Cardiac muscle cell (in vitro differentiated cells and primary cell): ENCODE measurements around the gene PELI2. TPM values are rescaled to one million over a fixed set of nuclear protein-coding genes. Genes with fewer than 3 reads are reported as not detected.

Experiments used
- DNase-seq, 2 donors: peaks; one replicate each; pipeline versions ENCODE4 v3.0.0 to v3.0.0-alpha.2; 2010 to 2017; ENCODE audit warnings: low read depth in 1 of 2, low spot score in 1 of 2
- H3K27ac ChIP-seq: fragments of 200-600 bp; sonication (generic); 2 replicates; pipeline ENCODE4 v1.5.1; 2016
- H3K27me3 ChIP-seq: fragments of 200-600 bp; sonication (generic); 2 replicates; pipeline ENCODE4 v1.6.0; 2016; ENCODE audit warnings: control low read depth
- H3K36me3 ChIP-seq: fragments of 200-600 bp; sonication (generic); 2 replicates; pipeline ENCODE4 v1.5.1; 2016; ENCODE audit warnings: control low read depth
- H3K4me1 ChIP-seq: fragments of 200-600 bp; sonication (generic); 2 replicates; pipeline ENCODE4 v1.8.1; 2017; ENCODE audit warnings: low read depth, mild to moderate bottlenecking, mixed run types
- H3K4me3 ChIP-seq: fragments of 200-600 bp; sonication (generic); 2 replicates; pipeline ENCODE4 v1.5.1; 2016; ENCODE audit warnings: mild to moderate bottlenecking
- H3K9me3 ChIP-seq: fragments of 200-600 bp; sonication (generic); 2 replicates; pipeline ENCODE4 v1.5.1; 2017; ENCODE audit warnings: low read depth, mild to moderate bottlenecking, control low read depth
- polyA plus RNA-seq: library from polyadenylated mRNA; unstranded; fragments of >200 nt; fragmentation: Nextera tagmentation; extraction: Ambion mirVana; gene quantifications from 2 replicates; pipeline ENCODE4 v1.2.1, GENCODE V29; 2016
- total RNA-seq: library from RNA; depleted of rRNA; stranded (reverse); fragments of >200 nt; gene quantifications from 2 replicates; pipeline ENCODE4 v1.2.3, GENCODE V29; 2016
- TF ChIP-seq, protein P1 (sequence below): IDR thresholded peaks from 2 replicates; pipeline ENCODE4 v1.5.1; 2012; ENCODE audit warnings: low read depth, mild to moderate bottlenecking, low read length

Gene PELI2
- total and polyA plus RNA-seq, 2 experiments from 2014 or later, result 1.7 to 4.9 TPM

DNA sequence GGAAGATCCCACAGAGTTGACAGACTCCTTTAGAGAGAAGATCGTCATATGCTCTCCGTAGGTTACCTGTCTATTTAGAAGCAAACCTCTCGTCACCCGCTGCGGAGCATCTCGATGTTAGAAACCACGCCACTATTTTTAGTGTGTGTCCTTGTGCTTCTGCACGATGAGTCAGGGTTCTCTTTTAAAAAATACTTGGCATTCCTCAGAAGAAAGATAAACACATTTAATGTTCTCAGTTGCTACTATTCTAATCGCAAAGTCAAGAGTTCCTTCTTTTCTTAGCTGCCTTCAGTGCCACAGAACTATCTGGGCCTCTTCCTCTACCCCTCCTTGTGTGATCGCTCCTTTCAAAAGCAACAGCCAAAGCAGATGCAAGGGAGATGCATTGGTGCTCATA is 192.4 kb downstream of the PELI2 start:
- Histone ChIP-seq H3K27ac (no peak overlapping the region), H3K4me1 (peaks cover 9% of the 10 kb centered on the region), H3K9me3 (no peaks in the 10 kb centered on the region), H3K27me3 (no peaks in the 10 kb centered on the region), H3K4me3 (no peak overlapping the region), H3K36me3 (no peaks in the 10 kb centered on the region)
- peak; percentile 6 to 54 for DNase-seq
- TF ChIP-seq, protein P1, sequence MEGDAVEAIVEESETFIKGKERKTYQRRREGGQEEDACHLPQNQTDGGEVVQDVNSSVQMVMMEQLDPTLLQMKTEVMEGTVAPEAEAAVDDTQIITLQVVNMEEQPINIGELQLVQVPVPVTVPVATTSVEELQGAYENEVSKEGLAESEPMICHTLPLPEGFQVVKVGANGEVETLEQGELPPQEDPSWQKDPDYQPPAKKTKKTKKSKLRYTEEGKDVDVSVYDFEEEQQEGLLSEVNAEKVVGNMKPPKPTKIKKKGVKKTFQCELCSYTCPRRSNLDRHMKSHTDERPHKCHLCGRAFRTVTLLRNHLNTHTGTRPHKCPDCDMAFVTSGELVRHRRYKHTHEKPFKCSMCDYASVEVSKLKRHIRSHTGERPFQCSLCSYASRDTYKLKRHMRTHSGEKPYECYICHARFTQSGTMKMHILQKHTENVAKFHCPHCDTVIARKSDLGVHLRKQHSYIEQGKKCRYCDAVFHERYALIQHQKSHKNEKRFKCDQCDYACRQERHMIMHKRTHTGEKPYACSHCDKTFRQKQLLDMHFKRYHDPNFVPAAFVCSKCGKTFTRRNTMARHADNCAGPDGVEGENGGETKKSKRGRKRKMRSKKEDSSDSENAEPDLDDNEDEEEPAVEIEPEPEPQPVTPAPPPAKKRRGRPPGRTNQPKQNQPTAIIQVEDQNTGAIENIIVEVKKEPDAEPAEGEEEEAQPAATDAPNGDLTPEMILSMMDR, result no peak

DNA sequence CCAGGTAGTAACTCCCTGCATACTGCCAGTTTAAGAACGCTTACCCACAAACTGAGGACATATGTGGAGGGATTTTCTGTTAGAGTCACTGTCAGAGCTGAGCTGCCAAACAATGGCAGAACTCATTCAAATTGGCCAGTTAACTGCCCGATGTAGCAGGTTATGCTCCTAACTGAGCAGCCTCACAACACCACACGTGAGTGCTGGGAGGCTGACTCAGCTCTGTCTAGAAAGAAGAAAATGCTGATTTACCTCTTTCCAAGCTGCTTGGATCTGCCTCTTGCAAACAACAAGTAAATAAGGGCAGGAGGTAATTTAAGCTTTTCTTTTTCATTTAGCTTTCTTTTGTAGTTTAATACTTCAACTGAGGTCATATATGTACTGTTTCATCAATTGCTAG is 195.6 kb downstream of the PELI2 start:
- Histone ChIP-seq H3K27ac (no peak overlapping the region), H3K36me3 (no peaks in the 10 kb centered on the region), H3K4me1 (peaks cover 9% of the 10 kb centered on the region), H3K9me3 (no peaks in the 10 kb centered on the region), H3K27me3 (no peaks in the 10 kb centered on the region), H3K4me3 (no peak overlapping the region)
- DNase-seq, result no peak
- TF ChIP-seq, protein P1, result no peak

DNA sequence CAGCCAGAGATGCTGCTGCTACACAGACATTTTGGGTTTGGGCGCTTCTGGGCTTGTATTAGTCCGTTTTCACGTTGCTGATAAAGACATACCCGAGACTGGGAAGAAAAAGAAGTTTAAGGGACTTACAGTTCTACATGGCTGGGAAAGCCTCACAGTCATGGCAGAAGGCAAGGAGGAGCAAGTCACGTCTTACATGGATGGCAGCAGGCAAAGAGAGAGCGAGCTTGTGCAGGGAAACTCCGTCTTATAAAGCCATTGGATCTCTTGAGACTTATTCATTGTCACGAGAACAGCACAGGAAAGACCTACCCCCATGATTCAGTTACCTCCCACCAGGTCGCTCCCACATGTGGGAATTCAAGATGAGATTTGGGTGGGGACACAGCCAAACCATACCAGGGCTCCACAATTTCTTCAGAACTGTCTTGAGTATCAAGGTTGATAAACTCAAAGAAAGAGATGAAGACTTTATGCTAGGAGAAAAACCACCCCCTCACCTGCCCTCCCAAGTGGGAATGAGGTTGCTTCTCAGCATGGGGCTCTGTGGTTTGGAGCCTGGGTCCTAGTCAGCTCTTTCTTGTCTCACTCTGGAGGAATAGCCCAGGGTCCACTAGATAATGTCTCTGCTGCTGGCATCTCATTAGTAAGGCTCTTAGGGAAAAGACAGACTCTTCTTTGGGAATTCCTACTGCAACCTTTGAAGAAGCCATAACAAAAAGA is 200.3 kb downstream of the PELI2 start:
- no peaks in the 10 kb centered on the region for H3K9me3 ChIP-seq
- no peak for DNase-seq
- no peaks in the 10 kb centered on the region for H3K27me3 ChIP-seq
- H3K4me3 ChIP-seq, result no peak overlapping the region
- no peaks in the 10 kb centered on the region for H3K36me3 ChIP-seq
- TF ChIP-seq, protein P1, result no peak
- H3K27ac ChIP-seq, result no peak overlapping the region
- H3K4me1 ChIP-seq, result no peaks in the 10 kb centered on the region

DNA sequence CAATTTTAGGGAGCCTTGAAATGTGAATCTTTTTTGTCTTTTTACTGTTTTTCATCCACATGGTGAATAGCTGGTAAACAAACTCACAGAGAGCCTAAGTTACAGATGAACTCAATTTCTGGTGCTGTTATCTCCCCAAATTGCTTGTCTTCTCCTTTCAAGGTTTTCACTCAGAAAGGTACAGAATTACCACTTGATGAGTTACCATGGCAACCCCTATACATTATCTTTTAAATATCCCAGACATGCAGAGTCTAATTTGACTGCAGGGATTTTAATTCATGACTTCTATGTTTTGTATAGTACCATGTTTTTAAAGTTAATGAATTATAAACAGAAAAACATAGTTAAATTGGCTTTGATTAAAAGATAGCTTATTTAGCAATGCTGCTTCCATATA is 203.7 kb downstream of the PELI2 start:
- TF ChIP-seq, protein P1, result no peak
- no peaks in the 10 kb centered on the region for H3K9me3 ChIP-seq
- H3K4me3 ChIP-seq, result no peak overlapping the region
- no peaks in the 10 kb centered on the region for H3K27me3 ChIP-seq
- no peak overlapping the region for H3K27ac ChIP-seq
- DNase-seq, result no peak
- no peaks in the 10 kb centered on the region for H3K4me1 ChIP-seq
- H3K36me3 ChIP-seq, result no peaks in the 10 kb centered on the region

DNA sequence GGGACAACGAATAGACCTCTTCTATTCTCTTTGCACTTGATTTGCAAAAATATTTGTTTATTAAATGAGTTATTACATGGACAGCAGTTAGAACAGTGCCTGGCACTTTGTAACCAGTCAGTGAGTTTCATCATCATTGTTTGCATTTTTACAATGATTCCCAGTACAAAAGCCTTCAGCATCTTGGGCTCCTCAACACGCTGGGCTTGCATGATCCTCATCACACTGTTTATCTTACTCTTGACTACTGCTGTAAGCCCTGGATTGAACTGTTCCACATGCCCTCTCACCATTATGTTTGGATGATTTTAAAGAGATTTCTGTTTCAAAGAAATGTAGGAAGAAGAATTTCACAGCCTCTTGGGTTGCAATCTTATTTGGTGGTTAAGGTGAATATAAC is 204.3 kb downstream of the PELI2 start:
- Histone ChIP-seq H3K36me3 (no peaks in the 10 kb centered on the region), H3K4me1 (no peaks in the 10 kb centered on the region), H3K27ac (no peak overlapping the region), H3K4me3 (no peak overlapping the region), H3K27me3 (no peaks in the 10 kb centered on the region), H3K9me3 (no peaks in the 10 kb centered on the region)
- DNase-seq, result no peak
- TF ChIP-seq, protein P1, result no peak

DNA sequence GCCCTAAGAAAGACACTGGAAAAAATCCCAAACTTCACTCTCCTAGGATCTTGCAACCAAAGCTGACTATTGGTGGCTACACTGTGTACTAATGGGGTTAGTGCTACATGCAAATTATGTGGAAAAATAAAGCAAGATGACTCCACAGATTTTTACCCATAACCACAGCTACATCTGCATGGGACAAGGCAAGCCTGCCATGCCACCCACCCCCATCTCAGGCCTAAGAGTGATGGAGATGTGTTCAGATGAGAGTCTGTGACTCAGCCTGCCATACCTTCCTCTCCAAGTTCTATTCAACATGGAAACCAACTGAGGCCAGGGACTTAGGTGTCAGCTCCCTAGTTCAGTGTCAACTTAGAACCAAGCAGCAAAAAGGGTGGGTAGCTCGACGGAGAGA is 206.2 kb downstream of the PELI2 start:
- Histone ChIP-seq H3K27me3 (no peaks in the 10 kb centered on the region), H3K4me3 (no peak overlapping the region), H3K27ac (no peak overlapping the region), H3K9me3 (no peaks in the 10 kb centered on the region), H3K36me3 (no peaks in the 10 kb centered on the region), H3K4me1 (no peaks in the 10 kb centered on the region)
- DNase-seq, result no peak
- TF ChIP-seq, protein P1, result no peak
